ENCODE data around the gene ZNF611.

The ZNF611 gene

DNA sequence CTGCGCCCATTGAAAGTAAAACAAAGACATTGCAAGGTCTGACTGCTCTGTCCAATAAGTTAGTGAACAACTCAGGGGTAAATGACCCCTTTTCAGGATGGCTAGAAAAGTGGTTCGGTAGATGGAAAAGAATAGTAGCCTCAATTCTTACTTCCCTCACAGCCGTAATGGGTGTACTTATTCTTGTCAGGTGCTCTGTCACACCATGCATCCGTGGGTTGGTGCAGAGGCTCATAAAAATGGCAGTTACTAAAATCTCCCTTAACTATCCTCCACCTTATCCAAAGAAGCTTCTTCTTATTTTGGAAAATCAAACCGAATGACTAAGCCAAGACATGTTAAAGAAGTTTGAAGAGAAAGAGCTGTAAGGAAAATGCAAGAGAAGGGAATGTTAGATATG, 65.3 kb downstream of the ZNF611 start:
- ChIA-PET CTCF (no interaction called here), POLR2A (no interaction called here)
- no peaks in the 10 kb centered on the region for H3K4me1 ChIP-seq (ENCODE audit: control extremely low read depth in 1 of 4, control insufficient read depth in 4 of 4, insufficient read depth in 4 of 4, low read length in 3 of 4)
- 95% methylated on average over 3 of the region's 5 CpGs for WGBS (ENCODE audit: insufficient coverage)
- H3K4me3 ChIP-seq (ENCODE audit: control insufficient read depth in 1 of 7, extremely low read depth in 1 of 7, insufficient read depth in 4 of 7, low read depth in 2 of 7, low read length in 6 of 7): no peak overlapping the region
- no peak overlapping the region for H3K27ac ChIP-seq (ENCODE audit: insufficient read depth in 1 of 2, low read depth in 1 of 2, low read length in 2 of 2, poor library complexity in 1 of 2, severe bottlenecking in 2 of 2)
- DNase-seq: no peak
- peaks cover 0 to 27% (median 11%) of the 10 kb centered on the region in 4 experiments for H3K36me3 ChIP-seq (ENCODE audit: control insufficient read depth in 4 of 4, insufficient read depth in 4 of 4, low read length in 3 of 4)
- peaks cover 0 to 15% (median 3%) of the 10 kb centered on the region in 5 experiments for H3K9me3 ChIP-seq (ENCODE audit: control extremely low read depth in 1 of 5, control insufficient read depth in 4 of 5, insufficient read depth in 2 of 5, low read depth in 1 of 5, low read length in 4 of 5)
- H3K27me3 ChIP-seq (replicated peaks in 2 of 5; ENCODE audit: control insufficient read depth in 4 of 5, insufficient read depth in 5 of 5, low read length in 4 of 5): no peaks in the 10 kb centered on the region

DNA sequence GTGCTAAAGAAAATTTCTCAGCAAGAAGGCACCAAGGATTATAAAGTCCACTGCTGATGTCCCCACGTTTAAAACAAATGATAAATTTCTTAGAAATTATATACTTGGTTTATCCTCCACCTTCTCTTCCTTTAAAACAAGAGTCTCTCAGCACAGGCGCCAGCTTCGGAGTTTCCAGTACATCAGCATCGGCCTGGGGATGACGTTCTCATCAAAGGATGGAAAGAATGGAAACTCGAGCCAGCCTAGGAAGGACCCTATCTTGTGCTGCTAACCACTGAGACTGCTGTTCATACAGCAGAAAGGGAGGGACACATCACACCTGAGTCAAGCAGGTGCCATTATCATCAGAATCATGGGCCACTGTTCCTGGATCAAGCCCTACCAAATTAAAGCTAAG, 66.9 kb downstream of the ZNF611 start:
- no peak overlapping the region for H3K27ac ChIP-seq (ENCODE audit: insufficient read depth in 1 of 2, low read depth in 1 of 2, low read length in 2 of 2, poor library complexity in 1 of 2, severe bottlenecking in 2 of 2)
- no peak for DNase-seq
- ChIA-PET CTCF (no interaction called here), POLR2A (no interaction called here)
- H3K36me3 ChIP-seq (ENCODE audit: control insufficient read depth in 4 of 4, insufficient read depth in 4 of 4, low read length in 3 of 4): peaks cover 0 to 20% (median 10%) of the 10 kb centered on the region in 4 experiments
- H3K4me3 ChIP-seq (ENCODE audit: control insufficient read depth in 1 of 7, extremely low read depth in 1 of 7, insufficient read depth in 4 of 7, low read depth in 2 of 7, low read length in 6 of 7): no peak overlapping the region
- no peaks in the 10 kb centered on the region for H3K27me3 ChIP-seq (replicated peaks in 2 of 5; ENCODE audit: control insufficient read depth in 4 of 5, insufficient read depth in 5 of 5, low read length in 4 of 5)
- H3K9me3 ChIP-seq (ENCODE audit: control extremely low read depth in 1 of 5, control insufficient read depth in 4 of 5, insufficient read depth in 2 of 5, low read depth in 1 of 5, low read length in 4 of 5): peaks cover 0 to 11% (median 2%) of the 10 kb centered on the region in 5 experiments
- H3K4me1 ChIP-seq (ENCODE audit: control extremely low read depth in 1 of 4, control insufficient read depth in 4 of 4, insufficient read depth in 4 of 4, low read length in 3 of 4): no peaks in the 10 kb centered on the region
- WGBS (ENCODE audit: insufficient coverage): 96% methylated on average over 5 of the region's 6 CpGs

DNA sequence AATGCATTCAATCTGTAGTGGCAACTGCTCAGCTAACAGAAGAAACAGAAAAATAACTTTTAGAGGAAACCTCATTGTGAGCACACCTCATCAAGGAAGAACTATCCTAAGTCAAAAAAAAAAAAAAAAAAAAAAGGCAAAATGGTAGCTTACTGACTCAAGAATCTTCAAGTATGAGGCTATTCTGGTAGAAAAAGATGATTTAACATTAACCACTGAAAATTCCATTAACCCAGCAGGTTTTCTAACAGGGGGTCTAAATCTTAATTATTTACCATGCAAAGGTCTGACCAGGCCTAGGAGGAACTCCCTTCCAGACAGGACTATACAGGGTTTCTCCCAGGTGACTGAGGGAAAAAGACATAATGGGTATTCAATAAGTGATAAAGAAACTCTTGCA, 68.3 kb downstream of the ZNF611 start:
- Histone ChIP-seq H3K27ac (ENCODE audit: insufficient read depth in 1 of 2, low read depth in 1 of 2, low read length in 2 of 2, poor library complexity in 1 of 2, severe bottlenecking in 2 of 2) (no peak overlapping the region), H3K9me3 (ENCODE audit: control extremely low read depth in 1 of 5, control insufficient read depth in 4 of 5, insufficient read depth in 2 of 5, low read depth in 1 of 5, low read length in 4 of 5) (peaks cover 0 to 5% (median under 1%) of the 10 kb centered on the region in 5 experiments), H3K4me3 (ENCODE audit: control insufficient read depth in 1 of 7, extremely low read depth in 1 of 7, insufficient read depth in 4 of 7, low read depth in 2 of 7, low read length in 6 of 7) (no peak overlapping the region), H3K27me3 (replicated peaks in 2 of 5; ENCODE audit: control insufficient read depth in 4 of 5, insufficient read depth in 5 of 5, low read length in 4 of 5) (no peaks in the 10 kb centered on the region), H3K36me3 (ENCODE audit: control insufficient read depth in 4 of 4, insufficient read depth in 4 of 4, low read length in 3 of 4) (peaks cover 0 to 25% (median 13%) of the 10 kb centered on the region in 4 experiments), H3K4me1 (ENCODE audit: control extremely low read depth in 1 of 4, control insufficient read depth in 4 of 4, insufficient read depth in 4 of 4, low read length in 3 of 4) (no peaks in the 10 kb centered on the region)
- ChIA-PET POLR2A (no interaction called here), CTCF (no interaction called here)
- no peak for DNase-seq

DNA sequence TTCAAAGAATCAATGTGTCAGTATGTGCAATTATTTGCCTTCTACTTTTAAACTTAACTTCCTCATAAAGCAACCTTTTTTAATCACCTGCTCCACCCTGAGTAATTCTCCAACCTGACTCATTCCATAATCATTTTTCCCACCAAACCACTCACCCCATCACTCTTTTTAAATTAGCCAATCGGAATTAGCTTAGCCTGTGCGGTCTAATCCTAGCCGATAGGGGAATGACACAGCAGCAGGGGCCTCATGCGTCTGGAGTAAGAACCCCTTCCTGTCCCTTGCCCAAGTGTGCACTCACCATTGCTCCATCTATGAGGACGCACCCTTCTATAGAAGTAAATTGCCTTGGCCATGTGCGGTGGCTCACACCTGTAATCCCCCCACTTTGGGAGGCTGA, 69.3 kb downstream of the ZNF611 start:
- Histone ChIP-seq H3K27ac (ENCODE audit: insufficient read depth in 1 of 2, low read depth in 1 of 2, low read length in 2 of 2, poor library complexity in 1 of 2, severe bottlenecking in 2 of 2) (no peak overlapping the region), H3K9me3 (ENCODE audit: control extremely low read depth in 1 of 5, control insufficient read depth in 4 of 5, insufficient read depth in 2 of 5, low read depth in 1 of 5, low read length in 4 of 5) (peaks cover 0 to 4% (median 0%) of the 10 kb centered on the region in 5 experiments), H3K4me3 (ENCODE audit: control insufficient read depth in 1 of 7, extremely low read depth in 1 of 7, insufficient read depth in 4 of 7, low read depth in 2 of 7, low read length in 6 of 7) (no peak overlapping the region), H3K36me3 (ENCODE audit: control insufficient read depth in 4 of 4, insufficient read depth in 4 of 4, low read length in 3 of 4) (peaks cover 0 to 28% (median 17%) of the 10 kb centered on the region in 4 experiments), H3K4me1 (ENCODE audit: control extremely low read depth in 1 of 4, control insufficient read depth in 4 of 4, insufficient read depth in 4 of 4, low read length in 3 of 4) (no peaks in the 10 kb centered on the region), H3K27me3 (replicated peaks in 2 of 5; ENCODE audit: control insufficient read depth in 4 of 5, insufficient read depth in 5 of 5, low read length in 4 of 5) (no peaks in the 10 kb centered on the region)
- ChIA-PET POLR2A (no interaction called here), CTCF (no interaction called here)
- WGBS (ENCODE audit: insufficient coverage): 100% methylated on average over 5 of the region's 6 CpGs
- DNase-seq: no peak

DNA sequence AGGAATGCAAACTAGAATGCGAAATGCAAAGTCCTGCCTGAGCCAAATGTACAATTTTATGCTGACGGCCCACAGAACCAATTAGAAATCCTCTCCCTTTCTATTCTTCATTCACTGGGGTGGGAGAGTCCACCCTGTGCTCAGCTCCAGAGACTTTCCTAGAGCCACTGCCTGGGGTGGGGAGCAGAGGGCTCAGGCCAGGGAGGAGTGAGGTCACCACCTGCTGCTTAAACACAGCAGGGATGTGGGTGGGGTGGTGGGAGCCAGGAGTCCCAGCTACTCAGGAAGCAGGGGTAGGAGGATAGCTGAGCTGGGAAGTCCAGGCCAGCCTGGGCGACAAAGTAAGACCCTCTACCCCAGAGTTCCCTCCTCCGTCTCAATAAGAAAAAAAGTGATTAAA, 69.8 kb downstream of the ZNF611 start:
- Histone ChIP-seq H3K36me3 (ENCODE audit: control insufficient read depth in 4 of 4, insufficient read depth in 4 of 4, low read length in 3 of 4) (peaks cover 0 to 33% (median 19%) of the 10 kb centered on the region in 4 experiments), H3K27ac (ENCODE audit: insufficient read depth in 1 of 2, low read depth in 1 of 2, low read length in 2 of 2, poor library complexity in 1 of 2, severe bottlenecking in 2 of 2) (no peak overlapping the region), H3K4me1 (ENCODE audit: control extremely low read depth in 1 of 4, control insufficient read depth in 4 of 4, insufficient read depth in 4 of 4, low read length in 3 of 4) (no peaks in the 10 kb centered on the region), H3K27me3 (replicated peaks in 2 of 5; ENCODE audit: control insufficient read depth in 4 of 5, insufficient read depth in 5 of 5, low read length in 4 of 5) (no peaks in the 10 kb centered on the region), H3K4me3 (ENCODE audit: control insufficient read depth in 1 of 7, extremely low read depth in 1 of 7, insufficient read depth in 4 of 7, low read depth in 2 of 7, low read length in 6 of 7) (no peak overlapping the region), H3K9me3 (ENCODE audit: control extremely low read depth in 1 of 5, control insufficient read depth in 4 of 5, insufficient read depth in 2 of 5, low read depth in 1 of 5, low read length in 4 of 5) (peaks cover 0 to 7% (median 0%) of the 10 kb centered on the region in 5 experiments)
- WGBS (ENCODE audit: insufficient coverage): 100% methylated on average over 1 of the region's 4 CpGs
- POLR2A ChIA-PET: no interaction called here
- no peak for DNase-seq
- CTCF ChIA-PET: no interaction called here

DNA sequence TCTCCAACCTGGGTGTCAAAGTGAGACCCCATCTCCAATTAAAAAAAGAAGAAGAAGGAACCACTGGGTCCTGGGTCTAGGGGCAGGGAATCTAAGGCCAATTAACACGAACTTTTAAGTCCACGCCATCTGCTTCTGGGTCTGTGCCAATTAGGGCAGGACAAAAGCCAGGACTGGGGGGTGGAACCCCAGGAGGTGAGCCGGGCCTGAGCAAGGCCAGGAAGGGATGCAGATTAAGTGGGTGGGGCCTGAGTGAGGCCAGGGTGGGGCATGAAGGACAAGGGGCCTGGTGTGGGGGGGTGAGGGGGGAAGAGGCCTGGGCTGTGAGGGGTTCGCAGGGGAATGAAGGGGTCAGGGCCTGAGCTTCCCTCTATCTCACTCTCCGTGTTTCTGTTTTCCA, 70.4 kb downstream of the ZNF611 start:
- H3K27me3 ChIP-seq (replicated peaks in 2 of 5; ENCODE audit: control insufficient read depth in 4 of 5, insufficient read depth in 5 of 5, low read length in 4 of 5): no peaks in the 10 kb centered on the region
- CTCF ChIA-PET: no interaction called here

DNA sequence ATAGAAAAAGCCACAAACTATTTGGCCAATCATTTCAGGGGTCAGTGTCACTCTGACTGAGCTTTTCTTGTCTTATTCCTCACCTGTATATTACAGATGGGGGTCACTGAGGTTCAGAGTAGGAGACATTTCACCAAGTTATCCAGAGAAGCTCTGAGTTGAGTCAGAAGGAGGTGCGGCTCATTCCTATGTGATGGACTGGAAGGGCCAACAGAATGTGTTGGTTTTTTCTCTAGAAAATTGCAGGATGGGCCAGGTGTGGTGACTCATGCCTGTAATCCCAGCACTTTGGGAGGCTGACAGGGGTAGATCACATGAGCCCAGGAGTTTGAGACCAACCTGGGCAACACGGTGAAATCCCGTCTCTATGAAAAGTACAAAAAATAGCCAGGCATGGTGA, 72.2 kb downstream of the ZNF611 start:
- Histone ChIP-seq H3K27me3 (replicated peaks in 2 of 5; ENCODE audit: control insufficient read depth in 4 of 5, insufficient read depth in 5 of 5, low read length in 4 of 5) (no peaks in the 10 kb centered on the region), H3K27ac (ENCODE audit: insufficient read depth in 1 of 2, low read depth in 1 of 2, low read length in 2 of 2, poor library complexity in 1 of 2, severe bottlenecking in 2 of 2) (no peak overlapping the region), H3K4me1 (ENCODE audit: control extremely low read depth in 1 of 4, control insufficient read depth in 4 of 4, insufficient read depth in 4 of 4, low read length in 3 of 4) (no peaks in the 10 kb centered on the region), H3K9me3 (ENCODE audit: control extremely low read depth in 1 of 5, control insufficient read depth in 4 of 5, insufficient read depth in 2 of 5, low read depth in 1 of 5, low read length in 4 of 5) (peaks cover 0 to 16% (median 0%) of the 10 kb centered on the region in 5 experiments), H3K36me3 (ENCODE audit: control insufficient read depth in 4 of 4, insufficient read depth in 4 of 4, low read length in 3 of 4) (peaks cover 3 to 48% (median 30%) of the 10 kb centered on the region in 4 experiments), H3K4me3 (ENCODE audit: control insufficient read depth in 1 of 7, extremely low read depth in 1 of 7, insufficient read depth in 4 of 7, low read depth in 2 of 7, low read length in 6 of 7) (no peak overlapping the region)
- CTCF ChIA-PET: no interaction called here
- POLR2A ChIA-PET: no interaction called here
- no peak for DNase-seq
- WGBS (ENCODE audit: insufficient coverage): 100% methylated on average over 3 of the region's 3 CpGs

More for the DNA sequence above, 70.4 kb downstream of the ZNF611 start:
- POLR2A ChIA-PET: no interaction called here
- Histone ChIP-seq H3K36me3 (ENCODE audit: control insufficient read depth in 4 of 4, insufficient read depth in 4 of 4, low read length in 3 of 4) (peaks cover 0 to 35% (median 19%) of the 10 kb centered on the region in 4 experiments), H3K4me1 (ENCODE audit: control extremely low read depth in 1 of 4, control insufficient read depth in 4 of 4, insufficient read depth in 4 of 4, low read length in 3 of 4) (no peaks in the 10 kb centered on the region), H3K4me3 (ENCODE audit: control insufficient read depth in 1 of 7, extremely low read depth in 1 of 7, insufficient read depth in 4 of 7, low read depth in 2 of 7, low read length in 6 of 7) (no peak overlapping the region), H3K9me3 (ENCODE audit: control extremely low read depth in 1 of 5, control insufficient read depth in 4 of 5, insufficient read depth in 2 of 5, low read depth in 1 of 5, low read length in 4 of 5) (peaks cover 0 to 6% (median 0%) of the 10 kb centered on the region in 5 experiments), H3K27ac (ENCODE audit: insufficient read depth in 1 of 2, low read depth in 1 of 2, low read length in 2 of 2, poor library complexity in 1 of 2, severe bottlenecking in 2 of 2) (no peak overlapping the region)
- no peak for DNase-seq
- 61% methylated on average over 3 of the region's 5 CpGs for WGBS (ENCODE audit: insufficient coverage)
